Kidney (tissue), 14 donors: ENCODE data around the gene USP3. TPM values are rescaled to one million over a fixed set of nuclear protein-coding genes. Genes with fewer than 3 reads are reported as not detected.
"Not testable (repeated sequence)": the region's sequence is repeated elsewhere in the genome, so short reads cannot be mapped to it uniquely, and the experiment has no call there.

Experiments
- DNase-seq, 5 donors: peaks; one replicate each; pipeline ENCODE4 v3.0.0-alpha.2; 2013 to 2020
- FAIRE-seq: peaks from 2 replicates; lab custom pipeline; 2012; peaks lifted over from hg19 to GRCh38; lab: Jason Lieb, UNC
- H3K27ac ChIP-seq, 2 donors: one replicate each; pipeline ENCODE4 v1.7.0; 2013; ENCODE audit warnings: low read depth in 2 of 2, low read length in 2 of 2, inconsistent platforms in 1 of 2
- H3K27me3 ChIP-seq: one replicate; pipeline ENCODE4 v1.7.1; 2013; ENCODE audit warnings: low read length, inconsistent platforms; ENCODE audit not compliant: control insufficient read depth, insufficient read depth
- H3K36me3 ChIP-seq, 3 donors: one replicate each; pipeline versions ENCODE4 v1.7.0 to v1.7.1; 2013; ENCODE audit warnings: low read length in 3 of 3, control low read depth in 1 of 3, inconsistent platforms in 1 of 3; ENCODE audit not compliant: insufficient read depth in 3 of 3, control insufficient read depth in 2 of 3
- H3K4me1 ChIP-seq, 3 donors: one replicate each; pipeline versions ENCODE4 v1.7.0 to v1.7.1; 2013; ENCODE audit warnings: low read length in 3 of 3, inconsistent platforms in 1 of 3, low read depth in 1 of 3; ENCODE audit not compliant: control insufficient read depth in 2 of 3, insufficient read depth in 2 of 3
- H3K4me3 ChIP-seq, 3 donors: one replicate each; pipeline versions ENCODE4 v1.7.0 to v1.8.1; 2013; ENCODE audit warnings: low read length in 3 of 3, control low read depth in 1 of 3, inconsistent platforms in 1 of 3
- H3K9ac ChIP-seq, 3 donors: one replicate each; pipeline versions ENCODE4 v1.7.0 to v1.7.1; 2013; ENCODE audit warnings: low read length in 3 of 3, control low read depth in 1 of 3, inconsistent platforms in 1 of 3
- H3K9me3 ChIP-seq, 3 donors: one replicate each; pipeline versions ENCODE4 v1.7.0 to v1.7.1; 2013; ENCODE audit warnings: low read length in 3 of 3, control low read depth in 1 of 3, inconsistent platforms in 1 of 3; ENCODE audit not compliant: control insufficient read depth in 2 of 3, insufficient read depth in 1 of 3
- CTCF ChIP-seq: IDR thresholded peaks from 3 replicates; pipeline ENCODE4 v1.5.1; 2012; ENCODE audit warnings: mild to moderate bottlenecking, moderate library complexity, borderline replicate concordance; ENCODE audit not compliant: insufficient read depth; ENCODE audit errors: extremely low read depth
- intact Hi-C: fragments of 100-400 bp; cut with DNase I; formaldehyde crosslinking; loops from one replicate; pipeline ENCODE4 v1.11.1; 2022
- polyA plus RNA-seq: library from polyadenylated mRNA; stranded (reverse); fragments of 350-450 nt; fragmentation: Illumina TruSeq; extraction: RNeasy Lipid Tissue Mini Kit (QIAGEN cat#74804); gene quantifications from one replicate; pipeline ENCODE4 v1.2.3, GENCODE V29; 2014; ENCODE audit warnings: low read depth, low replicate concordance; ENCODE audit not compliant: insufficient read depth
- total RNA-seq: library from RNA; stranded (reverse); fragmentation: NEBNext Ultra II Directional; extraction: Animal tissue kit (Norgen Biotek cat#: 25700); gene quantifications from one replicate; pipeline ENCODE4 v1.2.1, GENCODE V29; 2021
- donor health status: control.
- donor health status: control.
- donor health status: control.
- donor health status: control.
- donor health status: control.
- donor health status: DM: yes; HTN: yes; CAD: no.
- donor health status: Normal renal cell carcinoma (clear cell type).

USP3 gene
- total and polyA plus RNA-seq, 2 donors from 2014 or later, result 25.2 to 72.5 TPM

DNA sequence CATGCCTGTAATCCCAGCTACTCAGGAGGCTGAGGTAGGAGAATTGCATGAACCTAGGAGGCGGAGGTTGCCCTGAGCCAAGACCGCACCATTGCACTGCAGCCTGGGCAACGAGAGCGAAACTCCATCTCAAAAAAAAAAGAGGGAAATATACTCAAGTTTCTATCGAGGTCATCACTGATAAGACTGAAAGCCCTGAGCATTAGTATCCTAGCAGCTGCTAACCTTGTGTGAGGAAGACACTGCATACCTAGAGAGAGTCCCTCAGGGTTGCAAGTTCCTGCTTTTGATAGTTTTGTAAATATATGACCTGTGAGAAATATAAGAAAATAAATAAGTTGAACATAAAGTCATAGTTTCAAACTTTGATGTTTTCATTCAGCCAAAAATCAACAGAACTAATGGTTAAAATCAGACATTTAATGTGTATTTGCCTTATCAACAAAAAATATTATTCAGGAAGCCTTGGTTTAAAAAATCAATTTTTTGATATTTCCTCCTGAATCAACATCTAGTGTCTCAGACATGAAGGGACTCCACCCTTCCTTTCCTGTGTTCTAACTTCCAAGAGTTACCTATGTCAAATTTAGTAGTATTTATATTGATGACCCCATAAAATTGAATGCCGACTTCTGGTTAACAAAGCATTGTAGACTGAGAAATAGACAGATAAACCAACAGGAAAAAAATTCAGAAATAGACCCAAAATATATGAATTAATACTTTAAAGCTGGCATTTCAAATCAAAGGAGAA is 19.8 kb upstream of the USP3 start:
- H3K9me3 ChIP-seq, result no peaks in the 10 kb centered on the region
- H3K4me1 ChIP-seq, result no peaks in the 10 kb centered on the region
- no peak overlapping the region for H3K4me3 ChIP-seq
- TF ChIP-seq CTCF, result no peak
- intact Hi-C loops, result no loop called here
- DNase-seq, result no peak
- no peaks in the 10 kb centered on the region for H3K36me3 ChIP-seq
- no peak overlapping the region for H3K9ac ChIP-seq
- no peaks in the 10 kb centered on the region for H3K27me3 ChIP-seq
- no peak overlapping the region for H3K27ac ChIP-seq
- no peak for FAIRE-seq

DNA sequence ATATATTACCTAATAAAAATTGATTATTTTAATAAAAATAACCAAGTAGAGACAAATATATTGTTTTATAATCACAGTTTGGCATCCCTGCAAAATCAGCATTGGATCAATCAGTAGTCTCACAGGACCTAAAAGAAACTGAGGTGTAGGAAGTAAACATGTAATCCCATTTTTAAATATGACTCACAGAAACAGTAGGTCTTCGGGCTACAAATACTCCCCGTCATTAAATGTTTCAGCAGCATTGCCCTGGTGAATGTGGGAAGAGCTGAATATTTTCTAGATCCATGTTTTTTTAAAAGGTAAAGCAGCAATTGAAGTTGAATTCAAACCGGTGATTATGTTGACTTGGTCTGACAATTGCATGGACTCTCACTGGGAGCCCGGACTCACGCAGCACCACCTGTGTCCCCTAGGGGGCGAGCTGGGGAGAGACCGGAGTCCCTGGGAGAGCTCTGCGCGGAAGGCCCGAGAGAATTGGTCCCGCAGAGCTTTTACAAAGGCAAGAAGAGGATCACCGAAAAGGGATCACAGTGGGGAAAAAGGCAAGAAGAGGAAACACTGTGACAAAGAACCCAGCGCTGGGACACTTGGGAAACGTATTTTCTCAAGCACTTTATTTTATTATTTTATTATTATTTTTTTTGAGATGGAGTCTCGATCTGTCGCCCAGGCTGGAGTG is 17.2 kb upstream of the USP3 start:
- Histone ChIP-seq H3K9ac (no peak overlapping the region), H3K36me3 (no peaks in the 10 kb centered on the region), H3K27me3 (no peaks in the 10 kb centered on the region), H3K4me3 (no peak overlapping the region), H3K27ac (no peak overlapping the region), H3K9me3 (no peaks in the 10 kb centered on the region), H3K4me1 (peaks cover 0 to 1% (median 0%) of the 10 kb centered on the region in 3 donors)
- TF ChIP-seq CTCF, result peak; percentile 92
- intact Hi-C loops, result no loop called here
- peak; percentile 80 to 93 (median 89) for DNase-seq
- no peak for FAIRE-seq

GRCh38 chr15:63487758-63488397 is 16.5 kb upstream of the USP3 start:
- H3K27ac ChIP-seq, H3K9ac ChIP-seq, H3K9me3 ChIP-seq, DNase-seq, H3K36me3 ChIP-seq, intact Hi-C loops, FAIRE-seq, H3K4me3 ChIP-seq, H3K27me3 ChIP-seq, H3K4me1 ChIP-seq: not testable (repeated sequence)

DNA sequence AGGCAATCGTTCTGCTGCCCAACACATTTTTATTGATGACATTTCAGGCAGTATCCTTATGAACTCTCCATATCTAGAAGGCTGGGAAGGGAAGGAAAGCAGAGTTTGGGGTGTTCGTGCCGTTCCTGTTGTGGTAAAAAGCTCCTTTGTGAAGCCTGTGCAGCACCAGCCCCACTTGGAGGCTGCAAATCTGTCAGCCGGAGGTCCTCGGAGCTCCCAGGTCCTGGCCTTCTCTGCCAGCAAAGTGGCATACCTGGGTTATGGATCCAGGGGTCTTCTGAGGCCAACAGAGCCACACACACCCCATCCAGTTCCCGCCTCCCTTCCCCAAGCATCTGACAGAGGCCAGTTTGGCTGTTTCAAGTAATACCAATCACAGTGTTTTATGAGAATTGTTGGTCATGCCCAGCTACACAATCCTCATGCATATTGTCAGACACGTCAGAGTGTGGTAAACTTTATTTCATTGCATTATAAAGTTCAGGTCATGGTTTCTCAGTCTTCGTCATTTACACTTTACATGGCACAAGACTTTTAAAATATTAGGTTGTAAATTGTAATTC is 15.9 kb upstream of the USP3 start:
- H3K9ac ChIP-seq, result no peak overlapping the region
- no peak overlapping the region for H3K4me3 ChIP-seq
- no peaks in the 10 kb centered on the region for H3K9me3 ChIP-seq
- FAIRE-seq (no peak), DNase-seq (no peak)
- no peaks in the 10 kb centered on the region for H3K36me3 ChIP-seq
- peaks cover 0 to 2% (median 0%) of the 10 kb centered on the region in 3 donors for H3K4me1 ChIP-seq
- TF ChIP-seq CTCF, result no peak
- H3K27ac ChIP-seq, result no peak overlapping the region
- intact Hi-C loops, result no loop called here
- no peaks in the 10 kb centered on the region for H3K27me3 ChIP-seq
